Measurements from ENCODE around the gene WSB1. TPM values are rescaled to one million over a fixed set of nuclear protein-coding genes. Genes with fewer than 3 reads are reported as not detected.

Gene WSB1
- polyA plus RNA-seq, 1 of the 3 experiments (the other 2 are of a cell fraction), result 261 TPM

DNA sequence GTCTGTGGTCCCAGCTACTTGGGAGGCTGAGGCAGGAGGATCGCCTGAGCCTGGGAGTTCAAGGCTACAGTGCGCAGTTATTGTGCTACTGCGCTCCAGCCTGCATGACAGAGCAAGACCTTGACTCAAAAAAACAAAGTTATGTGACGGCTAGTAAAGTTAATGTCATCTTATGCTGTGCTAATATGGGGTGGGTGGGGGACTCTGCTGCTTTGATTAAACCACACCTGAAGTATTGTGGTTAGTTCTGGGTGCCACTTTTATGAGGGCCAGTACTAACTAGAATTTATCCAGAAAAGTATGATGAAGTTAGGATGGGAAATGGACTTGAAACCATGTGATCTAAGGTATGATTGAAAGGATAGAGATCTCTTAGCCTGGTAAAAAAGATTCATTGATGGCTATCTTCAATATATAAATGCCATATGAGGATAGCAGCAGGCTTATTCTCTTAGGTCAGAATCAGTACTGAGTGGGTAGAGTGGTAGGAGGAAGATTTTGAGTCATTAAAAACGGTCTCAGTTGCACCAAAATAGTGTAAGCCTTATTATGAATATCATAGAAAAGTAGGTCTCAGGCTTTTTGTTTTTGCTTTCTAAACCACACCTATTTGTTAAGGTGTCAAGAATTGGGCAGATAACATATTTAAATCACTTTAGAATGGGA, 5.6 kb downstream of the WSB1 start:
- Histone ChIP-seq H3K36me3 (replicated peaks in 1 of 2; ENCODE audit: control insufficient read depth in 1 of 2, insufficient read depth in 2 of 2, low read length in 1 of 2) (peaks cover 6 to 26% of the 10 kb centered on the region in 2 experiments), H3K4me1 (ENCODE audit: control insufficient read depth in 1 of 2, insufficient read depth in 2 of 2, low read depth in 1 of 2, low read length in 1 of 2) (peaks cover 0 to 8% of the 10 kb centered on the region in 2 experiments; a peak in 3 of 4 replicates), H3K4me2 (no peak overlapping the region), H3K9me2 (no peaks in the 10 kb centered on the region), H3K27me3 (ENCODE audit: insufficient read depth) (no peaks in the 10 kb centered on the region), H3K27ac (ENCODE audit: low read depth in 2 of 2, low read length in 1 of 2) (no peak overlapping the region), H4K20me1 (ENCODE audit: insufficient read depth) (peaks cover 94% of the 10 kb centered on the region), H3K79me2 (ENCODE audit: insufficient read depth) (peaks cover 100% of the 10 kb centered on the region), H3K9me3 (no peaks in the 10 kb centered on the region), H3K4me3 (ENCODE audit: low read depth in 2 of 2, low read length in 1 of 2) (no peak overlapping the region), H2AFZ (ENCODE audit: low read depth) (no peak overlapping the region), H3K9ac (no peak overlapping the region), H3F3A (replicated peaks; ENCODE audit: insufficient read depth) (peaks cover 7% of the 10 kb centered on the region)
- TF ChIP-seq EZH2phosphoT487 (IDR thresholded peaks at IDR 0.05; ENCODE audit: borderline replicate concordance, low read depth) (no peak), FOXJ3 (CRISPR knock-in tag; IDR thresholded peaks at IDR 0.05) (no peak), YY1 (IDR thresholded peaks at IDR 0.05; ENCODE audit: low read depth) (no peak), MXI1 (IDR thresholded peaks at IDR 0.05; ENCODE audit: low read depth, low read length) (no peak)
- WGBS (ENCODE audit: low lambda C conversion rate), result 97% methylated on average over 5 of the region's 5 CpGs
- DNase-seq, result no peak
- POLR2A ChIA-PET, result no interaction called here
- CTCF ChIA-PET, result interaction anchor here (1.1 kb wide), 1 partner anchor 14 kb away, joined by 3 read pairs; no protein-coding TSS in a partner anchor

DNA sequence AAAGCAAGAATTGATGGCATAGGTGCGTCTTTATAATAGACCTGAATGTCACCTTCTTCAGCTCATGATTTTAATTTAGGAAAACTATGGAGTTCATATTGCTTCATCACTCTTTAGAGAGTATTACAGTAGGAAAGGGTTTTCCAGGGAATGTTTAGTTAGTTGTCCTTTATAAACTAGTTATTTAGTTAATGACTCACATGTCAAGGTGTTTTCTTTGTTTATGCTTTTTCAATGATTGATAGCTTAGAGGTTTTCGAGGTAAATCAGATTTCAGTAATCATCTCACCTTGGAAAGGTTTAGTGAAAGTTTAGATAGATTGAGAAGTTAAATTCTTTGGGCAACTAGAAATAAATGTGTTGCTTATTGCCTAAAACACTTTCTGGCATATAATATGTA, 9.8 kb downstream of the WSB1 start:
- Histone ChIP-seq H3K79me2 (ENCODE audit: insufficient read depth) (peaks cover 98% of the 10 kb centered on the region), H3F3A (replicated peaks; ENCODE audit: insufficient read depth) (no peaks in the 10 kb centered on the region), H2AFZ (ENCODE audit: low read depth) (no peak overlapping the region), H4K20me1 (ENCODE audit: insufficient read depth) (peaks cover 75% of the 10 kb centered on the region), H3K27ac (ENCODE audit: low read depth in 2 of 2, low read length in 1 of 2) (no peak overlapping the region), H3K27me3 (ENCODE audit: insufficient read depth) (no peaks in the 10 kb centered on the region), H3K9ac (no peak overlapping the region), H3K36me3 (replicated peaks in 1 of 2; ENCODE audit: control insufficient read depth in 1 of 2, insufficient read depth in 2 of 2, low read length in 1 of 2) (peaks cover 42 to 50% of the 10 kb centered on the region in 2 experiments), H3K4me2 (no peak overlapping the region), H3K9me2 (no peaks in the 10 kb centered on the region), H3K4me1 (ENCODE audit: control insufficient read depth in 1 of 2, insufficient read depth in 2 of 2, low read depth in 1 of 2, low read length in 1 of 2) (peaks cover 0 to 3% of the 10 kb centered on the region in 2 experiments; a peak in 2 of 4 replicates), H3K9me3 (no peaks in the 10 kb centered on the region), H3K4me3 (ENCODE audit: low read depth in 2 of 2, low read length in 1 of 2) (no peak overlapping the region)
- WGBS (ENCODE audit: low lambda C conversion rate), result 84% methylated on average over 2 of the region's 2 CpGs
- no peak for TF ChIP-seq SIN3A (IDR thresholded peaks at IDR 0.05; ENCODE audit: borderline replicate concordance, low read depth, low read length)
- no peak for TF ChIP-seq NFIC (IDR thresholded peaks at IDR 0.05; ENCODE audit: borderline replicate concordance)
- TF ChIP-seq SMC3 (IDR thresholded peaks at IDR 0.05; ENCODE audit: low read depth, low read length), result no peak
- TF ChIP-seq RCOR1 (IDR thresholded peaks at IDR 0.05; ENCODE audit: low read length), result no peak
- TF ChIP-seq JUND (IDR thresholded peaks at IDR 0.05), result no peak
- TF ChIP-seq POLR2AphosphoS5 (IDR thresholded peaks at IDR 0.05; ENCODE audit: low read depth, low read length), result no peak
- TF ChIP-seq FOXJ3 (CRISPR knock-in tag; IDR thresholded peaks at IDR 0.05), result no peak
- TF ChIP-seq, protein P1, sequence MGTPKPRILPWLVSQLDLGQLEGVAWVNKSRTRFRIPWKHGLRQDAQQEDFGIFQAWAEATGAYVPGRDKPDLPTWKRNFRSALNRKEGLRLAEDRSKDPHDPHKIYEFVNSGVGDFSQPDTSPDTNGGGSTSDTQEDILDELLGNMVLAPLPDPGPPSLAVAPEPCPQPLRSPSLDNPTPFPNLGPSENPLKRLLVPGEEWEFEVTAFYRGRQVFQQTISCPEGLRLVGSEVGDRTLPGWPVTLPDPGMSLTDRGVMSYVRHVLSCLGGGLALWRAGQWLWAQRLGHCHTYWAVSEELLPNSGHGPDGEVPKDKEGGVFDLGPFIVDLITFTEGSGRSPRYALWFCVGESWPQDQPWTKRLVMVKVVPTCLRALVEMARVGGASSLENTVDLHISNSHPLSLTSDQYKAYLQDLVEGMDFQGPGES (IDR thresholded peaks at IDR 0.05; ENCODE audit: low read depth, low read length), result no peak
- no peak for TF ChIP-seq EP300 (IDR thresholded peaks at IDR 0.05; ENCODE audit: borderline replicate concordance in 1 of 2, low read depth in 1 of 2, low read length in 1 of 2)
- no peak for TF ChIP-seq TEAD4 (IDR thresholded peaks at IDR 0.05; ENCODE audit: borderline replicate concordance, insufficient read depth)
- no peak for TF ChIP-seq FOSL2 (IDR thresholded peaks at IDR 0.05; ENCODE audit: borderline replicate concordance, low read depth)
- CTCF ChIA-PET, result interaction anchor here (1.1 to 4.5 kb wide), 5 partner anchors 9 to 306 kb away, joined by 3 to 19 read pairs (median 5); partner anchors contain the start of gene WSB1
- POLR2A ChIA-PET, result interaction anchor here (1.7 kb wide), 1 partner anchor 9 kb away, joined by 4 read pairs; the partner anchor contains the start of gene WSB1
- no peak for DNase-seq
